Activated CD8-positive, alpha-beta memory T cell treated with anti-CD3 and anti-CD28 coated beads for 48 hours (primary cell): Measurements from ENCODE around the gene FAF1.
A peak's percentile ranks its signal among the peaks of the same experiment; 100 is the strongest.
"Not testable (repeated sequence)": the region's sequence is repeated elsewhere in the genome, so short reads cannot be mapped to it uniquely, and the experiment has no call there.

Experiments used
- DNase-seq, 3 experiments: peaks; one replicate each; pipeline ENCODE4 v3.0.0-alpha.2; 2020; ENCODE audit warnings: low read depth in 2 of 3, low spot score in 2 of 3

The FAF1 gene

DNA sequence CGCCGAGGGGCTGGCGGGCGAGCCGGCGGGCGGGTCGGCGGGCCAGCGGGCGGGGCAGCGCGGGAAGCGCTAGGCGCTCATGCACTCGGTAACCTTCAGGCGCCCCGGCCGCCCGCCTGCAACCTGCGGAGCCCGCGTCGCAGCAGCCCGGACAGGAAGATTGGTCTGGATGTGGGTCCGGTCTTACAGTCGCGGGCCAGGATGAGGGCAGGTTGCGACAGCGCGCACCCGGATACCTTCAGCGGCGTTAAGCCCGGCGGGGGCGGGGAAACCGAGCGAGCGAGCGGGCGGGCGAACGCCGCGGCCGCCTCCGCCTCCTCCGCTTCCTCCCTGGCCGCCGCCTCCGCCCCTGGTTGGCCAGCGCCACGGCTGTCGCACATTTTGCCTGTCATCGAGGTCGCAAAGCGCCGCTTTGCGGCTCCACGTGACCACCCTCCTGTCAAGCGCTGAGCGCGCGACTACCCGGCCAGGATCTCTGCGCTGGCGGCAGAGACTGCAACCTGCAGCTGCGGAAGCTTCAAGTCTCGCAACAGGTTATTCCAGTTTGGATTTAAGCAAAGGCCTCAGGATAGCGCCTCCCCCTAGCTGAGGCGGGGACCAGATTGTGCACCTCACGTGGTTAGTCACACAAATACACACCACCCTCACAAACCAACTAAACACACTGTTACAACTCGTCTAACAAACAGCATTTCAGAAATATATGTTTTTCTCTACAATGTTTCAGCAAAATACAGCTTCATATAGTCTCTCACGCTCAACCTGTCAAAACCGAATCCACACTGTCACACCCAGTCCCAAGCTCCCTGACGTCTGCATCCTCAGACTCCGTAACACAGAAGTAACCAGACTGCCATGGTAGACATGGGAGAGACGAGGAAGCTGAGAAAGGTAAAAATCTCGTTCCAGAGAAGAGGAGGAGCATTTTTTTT is at the start of gene FAF1:
Gene FAF1 (minus strand): TSS at position 355 of the 932 bp plus-strand sequence. CDS start 456 bp downstream, outside the sequence.
- DNase-seq: peak; percentile 87 to 96 (median 94)

DNA sequence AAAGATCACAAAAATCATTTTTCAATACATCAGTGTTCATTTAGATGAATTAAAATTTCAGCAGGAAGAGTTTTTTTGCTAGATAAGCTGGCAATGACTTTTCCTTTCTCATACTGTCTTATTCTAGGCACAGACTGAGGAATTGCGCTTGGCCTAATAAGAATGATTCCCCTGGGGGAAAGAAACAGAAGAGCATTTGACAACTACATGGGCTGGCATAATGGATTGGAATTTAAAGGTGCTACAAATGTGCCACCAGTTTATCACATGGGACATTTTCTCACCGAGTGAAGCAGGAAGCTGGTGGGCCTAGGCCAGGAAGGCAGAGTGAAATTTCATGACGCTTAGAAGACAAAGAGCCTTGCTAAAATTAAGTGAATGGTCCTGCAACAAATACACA is 49.3 kb upstream of the FAF1 start:
- no peak for DNase-seq

DNA sequence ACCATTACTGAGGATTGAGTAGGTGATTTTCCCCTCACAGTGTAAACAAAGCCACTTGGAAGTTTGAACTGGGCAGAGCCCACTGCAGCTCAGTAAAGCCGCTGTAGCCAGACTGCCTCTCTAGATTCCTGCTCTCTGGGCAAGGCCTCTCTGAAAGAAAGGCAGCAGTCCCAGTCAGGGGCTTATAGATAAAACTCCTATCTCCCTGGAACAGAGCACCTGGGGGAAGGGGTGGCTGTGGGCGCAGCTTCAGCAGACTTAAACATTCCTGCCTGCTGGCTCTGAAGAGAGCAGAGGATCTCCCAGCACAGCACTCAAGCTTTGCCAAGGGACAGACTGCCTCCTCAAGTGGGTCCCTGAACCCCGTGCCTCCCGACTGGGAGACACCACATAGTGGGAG is 45.5 kb upstream of the FAF1 start:
- DNase-seq: not testable (repeated sequence)

DNA sequence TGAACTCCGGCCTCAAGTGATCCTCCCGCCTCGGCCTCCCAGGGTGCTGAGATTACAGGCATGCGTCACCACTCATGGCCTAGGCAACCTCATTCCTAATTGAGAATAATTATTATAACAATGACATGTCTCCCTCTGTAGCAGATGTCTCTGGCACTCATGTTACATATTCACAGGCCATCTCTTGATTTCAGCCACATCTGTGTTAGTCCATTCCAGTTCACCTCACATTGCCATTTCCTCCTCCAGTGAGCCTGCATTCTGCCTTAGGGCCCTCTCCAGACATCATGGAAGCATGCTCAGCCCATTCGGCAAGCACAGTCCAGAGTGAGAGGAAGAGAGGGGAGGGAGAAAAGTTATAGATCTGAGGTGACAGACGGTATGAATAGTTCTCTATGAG is 42.4 kb upstream of the FAF1 start:
- DNase-seq: no peak

DNA sequence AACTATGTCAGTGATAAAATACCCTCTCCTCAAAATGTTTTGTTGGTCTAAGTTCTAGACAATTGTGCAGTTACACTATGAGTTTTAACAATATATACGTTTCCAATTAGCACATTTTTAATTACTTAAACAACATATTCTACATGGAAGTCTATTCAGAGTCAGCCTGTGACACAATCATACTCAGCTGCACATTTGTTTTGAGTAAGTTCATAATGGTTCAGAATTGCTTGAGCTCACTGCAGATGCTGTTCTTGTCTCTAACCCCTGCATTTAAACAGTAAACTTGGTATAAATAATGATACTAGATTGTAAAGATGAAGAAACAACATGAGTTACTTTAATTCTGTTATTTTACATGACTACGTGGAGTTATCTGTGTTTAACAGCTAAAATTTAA is 40.6 kb upstream of the FAF1 start:
- no peak for DNase-seq

DNA sequence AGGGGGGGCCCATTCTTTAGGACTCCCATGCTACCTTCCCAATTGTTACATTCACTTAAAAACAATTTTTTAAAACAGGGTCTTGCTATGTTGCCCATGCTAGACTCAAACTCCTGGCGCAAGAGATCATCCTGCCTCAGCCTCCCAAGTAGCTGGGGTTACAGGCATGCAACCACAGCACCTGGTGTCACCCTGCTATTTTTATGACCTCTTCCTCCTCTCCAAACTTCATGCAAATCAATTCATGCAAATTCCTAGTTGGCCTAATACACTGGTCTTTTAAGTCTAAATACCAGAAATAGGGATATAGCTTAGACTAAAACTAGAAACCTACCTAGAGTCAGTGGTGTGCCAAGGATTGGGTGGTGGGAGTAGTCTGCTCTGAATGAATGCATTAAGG is 40.1 kb upstream of the FAF1 start:
- DNase-seq: no peak

DNA sequence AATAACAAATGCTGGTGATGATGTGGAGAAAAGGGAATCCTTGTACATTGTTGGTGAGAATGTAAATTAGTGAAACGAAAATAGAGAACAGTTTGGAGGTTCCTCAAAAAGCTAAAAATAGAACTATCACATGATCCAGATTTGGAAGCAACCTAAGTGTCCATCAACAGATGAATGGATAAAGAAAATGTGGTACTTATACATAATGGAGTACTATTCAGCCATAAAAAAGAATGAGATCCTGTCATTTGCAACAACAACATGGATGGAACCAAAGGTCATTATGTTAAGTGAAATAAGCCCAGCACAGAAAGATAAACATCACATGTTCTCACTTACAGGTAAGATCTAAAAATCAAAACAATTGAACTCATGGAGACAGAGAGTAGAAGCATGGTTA is 39.3 kb upstream of the FAF1 start:
- not testable (repeated sequence) for DNase-seq

DNA sequence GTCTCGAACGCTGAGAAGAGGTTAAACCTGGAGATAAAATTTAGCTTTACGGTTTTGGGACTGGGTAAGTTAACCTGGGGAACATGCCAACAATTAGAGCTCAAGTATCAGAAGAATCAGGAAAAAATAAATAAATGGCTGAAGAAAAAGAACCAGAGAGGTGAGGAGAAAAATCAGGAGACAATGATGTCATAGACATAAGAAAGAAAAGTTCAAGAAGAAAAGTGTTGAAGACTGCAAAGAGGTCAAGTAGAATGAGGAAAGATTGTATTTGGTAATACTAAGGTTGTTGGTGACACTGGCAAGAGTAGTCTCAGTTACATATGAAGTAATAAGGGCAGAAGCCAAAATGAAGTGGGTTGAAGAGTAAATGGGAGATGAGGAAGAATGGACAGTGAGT is 36.0 kb upstream of the FAF1 start:
- DNase-seq: no peak

DNA sequence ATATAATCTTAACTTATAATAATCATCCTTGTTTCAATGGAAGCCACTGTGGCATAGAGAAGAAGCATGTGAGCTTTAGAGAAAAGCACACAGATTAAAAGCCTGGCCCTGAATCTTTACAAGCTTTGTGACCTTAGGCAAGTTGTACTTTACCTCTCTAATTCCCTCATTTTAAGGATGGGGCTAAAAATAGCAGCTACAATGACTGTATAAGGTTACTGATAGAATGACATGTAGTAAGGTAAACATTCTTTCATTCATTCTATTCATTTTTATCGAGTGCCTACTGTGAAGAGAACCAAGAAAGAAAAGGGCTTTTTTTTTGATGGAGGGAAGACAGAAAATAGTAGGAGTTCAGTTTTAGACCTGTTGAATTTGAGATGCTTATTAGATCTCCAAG is 35.6 kb upstream of the FAF1 start:
- no peak for DNase-seq

DNA sequence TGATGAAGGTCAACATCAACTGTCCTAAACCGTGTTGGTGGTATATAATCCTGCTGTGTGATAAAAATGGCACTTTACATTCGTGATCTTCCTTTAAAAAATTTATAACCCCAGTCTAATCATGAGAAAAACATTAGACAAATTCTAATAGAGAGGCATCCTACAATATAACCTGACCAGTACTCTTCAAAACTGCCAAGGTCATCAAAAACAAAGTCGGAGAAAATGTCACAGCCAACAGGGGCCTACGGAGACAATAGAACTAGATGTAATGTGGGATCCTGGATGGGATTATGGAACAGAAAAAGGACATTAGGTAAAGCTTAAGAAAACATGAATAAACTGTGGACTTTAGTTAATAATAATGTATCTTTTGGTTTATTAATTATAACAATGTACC is 34.9 kb upstream of the FAF1 start:
- DNase-seq: no peak

DNA sequence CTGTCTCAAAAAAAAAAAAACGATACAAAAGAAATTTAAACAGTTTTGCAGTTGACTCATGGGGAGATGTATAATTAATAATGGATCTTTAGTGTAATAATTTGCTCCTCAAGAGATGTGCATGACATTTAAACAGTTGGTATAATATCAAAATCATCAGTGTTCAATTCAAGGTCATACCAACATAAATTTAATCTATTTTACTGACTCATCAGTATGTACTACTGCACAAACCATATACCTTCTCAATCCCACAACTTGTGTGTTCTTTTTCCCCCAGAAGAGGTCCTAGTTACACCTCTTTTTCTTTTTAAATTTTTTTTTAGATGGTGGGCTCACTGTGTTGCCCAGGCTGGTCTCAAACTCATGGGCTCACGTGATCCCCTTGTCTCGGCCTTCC is 33.6 kb upstream of the FAF1 start:
- DNase-seq: no peak

DNA sequence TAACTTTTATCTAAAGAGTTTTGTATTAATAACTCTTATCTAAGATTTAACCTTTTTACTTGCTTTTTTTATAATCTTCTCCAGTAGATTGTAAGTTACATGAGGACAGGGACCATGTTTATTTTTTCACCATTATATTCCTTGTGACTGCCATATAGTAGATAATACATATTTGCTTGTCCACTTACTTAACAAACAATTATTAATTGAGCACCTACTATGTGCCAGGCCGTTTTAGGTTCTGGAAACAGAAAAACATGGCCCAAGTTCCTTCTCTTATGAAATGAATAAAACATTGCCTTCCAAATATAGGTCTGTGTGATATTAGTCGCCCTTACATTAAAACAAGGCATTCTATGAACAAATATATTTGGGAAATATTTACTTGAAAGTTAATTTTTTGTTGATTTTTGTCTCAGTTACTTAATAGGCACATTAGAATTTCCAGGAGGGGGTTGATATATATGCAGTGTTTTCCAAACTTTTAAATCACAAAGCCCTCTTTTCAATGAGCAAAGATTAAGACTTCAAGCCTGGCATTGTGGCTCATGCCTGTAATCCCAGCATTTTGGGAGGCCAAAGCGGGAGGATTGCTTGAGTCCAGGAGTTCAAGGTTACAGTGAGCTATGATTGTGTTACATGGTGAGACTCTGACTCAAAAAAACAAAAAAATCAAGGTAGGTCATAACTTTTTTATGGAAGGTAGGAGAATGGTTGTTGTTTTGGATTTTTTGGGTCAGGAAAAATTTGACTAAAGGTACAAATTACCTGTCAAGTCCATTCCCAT is 32.7 kb upstream of the FAF1 start:
- DNase-seq: no peak

DNA sequence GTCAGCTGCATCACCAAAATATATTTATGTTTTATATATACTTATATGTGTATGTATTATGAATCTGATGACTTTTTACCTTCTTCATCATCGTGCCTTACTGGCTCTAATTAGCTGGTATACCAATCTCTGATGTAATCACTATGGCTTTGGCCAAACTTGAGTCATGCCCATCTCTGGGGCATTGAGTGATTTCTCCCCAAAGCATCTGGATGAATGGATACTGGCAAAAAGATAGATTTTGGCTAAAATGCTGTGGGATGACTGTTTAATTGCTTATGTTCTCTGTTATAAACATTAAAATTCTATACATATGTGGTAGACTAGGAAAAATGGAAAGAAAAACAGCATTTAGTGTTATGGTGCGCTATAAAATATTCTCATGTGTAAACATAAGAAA is 29.6 kb upstream of the FAF1 start:
- no peak for DNase-seq

DNA sequence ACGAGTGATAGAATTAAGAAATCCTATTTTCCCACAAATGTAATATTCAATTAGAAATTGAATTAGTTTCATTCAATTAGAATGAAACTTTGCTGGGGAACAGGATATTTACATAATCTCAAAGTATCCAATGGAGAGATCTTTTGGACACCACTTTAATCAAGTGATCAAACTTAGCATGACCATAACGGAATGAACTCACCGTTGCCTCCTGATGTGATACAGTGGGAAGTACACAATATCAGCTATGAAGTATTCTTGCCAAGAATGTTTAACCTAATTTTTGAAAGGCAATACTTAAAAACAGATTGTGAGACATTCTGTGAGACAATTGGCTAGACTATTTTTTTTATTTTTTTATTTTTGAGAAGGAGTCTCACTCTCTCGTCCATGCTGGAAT is 26.6 kb upstream of the FAF1 start:
- no peak for DNase-seq

DNA sequence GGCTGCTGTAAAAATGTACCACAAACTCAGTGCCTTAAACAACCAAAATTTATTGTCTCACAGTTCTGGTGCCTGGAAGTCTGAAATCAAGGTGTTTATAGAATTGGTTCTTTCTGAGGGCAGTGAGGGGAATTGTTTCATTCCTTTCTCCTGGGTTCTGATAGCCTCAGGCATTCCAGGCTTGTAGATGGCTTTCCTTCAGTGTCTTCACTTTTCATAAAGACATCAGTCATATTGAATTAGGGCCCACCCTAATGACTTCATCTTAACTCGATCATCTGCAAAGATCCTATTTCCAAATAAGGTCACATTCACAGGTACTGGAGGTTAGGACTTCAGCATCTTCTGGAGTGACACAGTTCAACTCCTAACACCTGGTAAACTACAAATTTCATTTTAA is 25.0 kb upstream of the FAF1 start:
- no peak for DNase-seq

DNA sequence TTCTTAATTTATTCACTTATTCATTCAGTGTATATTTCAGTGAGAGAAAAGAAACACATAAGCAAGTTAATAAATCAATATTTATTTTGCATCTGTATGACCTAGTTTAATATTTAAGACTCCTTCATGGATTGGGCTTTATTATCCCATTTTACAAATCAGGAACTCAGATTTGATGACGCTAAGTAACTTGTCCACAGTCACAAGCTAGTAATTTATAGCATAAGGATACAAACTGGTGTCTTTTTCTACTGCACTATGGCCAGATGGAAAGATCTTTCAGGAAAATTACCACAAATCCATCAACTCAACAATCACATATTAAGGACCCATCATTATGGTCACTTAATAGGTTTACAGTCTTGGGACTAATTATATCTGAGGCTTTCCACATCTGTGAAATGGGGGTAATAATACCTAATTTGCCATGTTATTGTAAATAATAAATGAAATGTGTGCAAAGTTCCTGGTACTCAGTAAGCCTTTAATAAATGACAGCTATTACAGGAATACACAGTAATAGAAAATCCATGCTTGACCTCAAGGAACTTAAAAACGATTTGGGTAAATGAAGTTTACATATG is 23.2 kb upstream of the FAF1 start:
- no peak for DNase-seq

DNA sequence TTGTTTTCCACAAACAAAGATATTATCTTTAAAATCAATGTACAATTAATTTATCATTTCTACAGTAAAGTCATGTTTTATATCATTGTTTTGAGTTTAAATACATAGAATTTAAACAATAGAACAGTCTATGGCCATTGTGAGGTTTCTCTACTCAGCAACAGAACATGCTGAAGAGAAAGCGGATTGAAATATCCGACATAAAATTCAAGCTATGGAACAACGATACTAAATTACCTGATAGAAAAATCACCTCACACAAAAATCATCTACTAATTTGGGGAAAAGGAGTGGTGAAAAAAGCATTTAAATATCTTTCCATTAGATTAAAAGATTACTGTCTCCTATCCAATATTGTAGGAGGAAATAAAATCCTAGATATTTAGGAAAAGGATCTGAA is 22.5 kb upstream of the FAF1 start:
- DNase-seq: no peak

DNA sequence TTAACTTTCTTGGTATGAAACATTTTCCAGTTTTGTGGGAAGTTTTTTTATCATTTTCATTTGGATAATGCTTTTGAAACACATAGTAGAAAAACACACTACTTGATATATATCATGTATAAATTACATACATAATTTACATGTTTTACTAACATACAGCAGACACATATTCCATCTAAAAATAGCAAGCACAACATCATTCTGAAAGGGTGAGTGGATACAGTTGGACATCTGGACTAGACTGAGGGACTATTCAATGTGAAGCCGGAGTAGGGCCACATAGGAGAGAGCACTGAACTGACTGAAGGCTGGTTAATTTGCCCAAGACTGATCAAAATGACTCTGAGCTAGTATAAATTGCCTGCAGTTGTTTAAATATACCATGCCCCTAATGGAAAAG is 21.7 kb upstream of the FAF1 start:
- no peak for DNase-seq

DNA sequence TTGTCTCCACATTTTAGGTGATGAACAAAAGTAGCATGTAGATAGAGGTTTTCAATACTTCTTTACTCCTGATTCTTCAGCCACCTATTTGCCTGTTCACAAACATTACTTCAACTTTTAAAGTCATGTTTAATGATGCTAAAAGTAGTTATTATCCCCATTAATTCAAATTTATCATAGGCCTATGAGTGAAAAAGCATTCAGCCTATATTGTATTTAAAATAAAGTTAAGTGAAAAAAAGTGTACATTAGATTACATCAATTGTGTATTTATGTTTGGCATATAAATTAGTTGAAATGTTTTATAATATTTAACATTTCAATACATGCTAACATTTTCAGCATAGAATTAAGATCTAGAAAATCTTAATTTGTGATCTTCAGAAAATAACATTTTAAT is 20.4 kb upstream of the FAF1 start:
- DNase-seq: no peak

DNA sequence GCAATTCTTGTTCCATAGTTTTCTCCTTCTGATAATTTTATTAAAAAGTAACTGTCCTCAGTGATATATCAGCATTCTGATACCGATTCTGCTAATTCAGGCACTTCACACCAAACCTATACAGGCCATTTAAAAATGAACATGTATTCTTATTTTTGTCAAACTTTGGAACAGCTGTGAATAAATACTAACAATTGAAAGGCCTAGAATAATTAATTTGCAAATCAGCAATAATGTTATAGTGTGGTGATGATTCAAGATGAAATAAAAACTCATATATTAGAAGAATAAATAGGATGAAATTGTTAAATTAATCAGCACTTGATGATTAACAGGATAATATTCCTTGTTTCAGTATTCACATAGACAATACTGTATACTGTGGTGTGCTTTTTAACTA is 19.9 kb upstream of the FAF1 start:
- DNase-seq: no peak

DNA sequence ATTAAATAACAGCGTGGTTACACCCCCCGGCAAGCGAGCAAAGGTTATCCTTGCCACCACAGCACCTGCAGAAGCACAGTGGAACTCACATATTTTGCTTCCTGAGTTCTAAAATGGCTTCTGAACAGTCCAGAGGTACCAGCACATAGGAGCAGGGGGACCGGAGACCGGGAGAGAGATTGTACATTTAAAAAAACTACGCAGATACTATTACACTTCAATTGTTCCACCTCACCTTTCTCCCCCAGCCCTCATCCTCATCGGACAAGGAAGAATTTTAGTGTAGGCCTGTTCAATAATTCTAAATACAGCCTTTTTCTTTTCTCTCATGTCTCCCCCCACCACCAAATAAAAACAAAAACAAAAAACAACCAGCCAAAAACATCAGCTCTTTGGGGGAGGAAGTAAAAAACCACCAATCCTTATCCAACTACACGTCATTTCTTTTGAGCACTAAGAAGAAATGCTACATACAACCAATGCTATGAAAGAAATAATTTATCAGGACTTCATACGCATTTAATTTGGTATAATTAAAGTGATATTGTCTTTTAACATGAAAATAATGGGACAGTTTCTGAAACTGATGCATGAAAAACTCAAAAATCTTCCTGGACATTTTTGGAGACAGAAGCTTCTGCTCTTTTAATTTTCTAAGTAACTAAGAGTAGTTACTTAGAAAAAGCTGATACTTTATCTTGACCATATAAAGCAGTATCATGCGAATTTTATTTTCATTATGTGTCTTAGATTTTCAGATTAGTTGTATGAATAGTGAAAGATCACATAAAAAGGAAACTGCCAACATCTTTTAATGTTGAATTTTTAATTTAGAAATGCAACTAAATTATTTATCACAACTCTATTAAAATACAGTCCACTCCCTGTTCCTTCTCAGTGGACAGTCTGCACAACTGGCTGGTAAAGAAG is 19.1 kb upstream of the FAF1 start:
- DNase-seq: no peak
